Suprapubic skin (tissue), 4 donors: ENCODE results near the gene EPB41. TPM values are rescaled to one million over a fixed set of nuclear protein-coding genes. Genes with fewer than 3 reads are reported as not detected.
"Not testable (repeated sequence)": the region's sequence is repeated elsewhere in the genome, so short reads cannot be mapped to it uniquely, and the experiment has no call there.

Experiments used
- DNase-seq, 2 donors: peaks; one replicate each; pipeline ENCODE4 v3.0.0-alpha.2; 2019; ENCODE audit warnings: low spot score in 2 of 2
- H3K27ac ChIP-seq: fragments of 200-600 bp; sonication (generic); one replicate; pipeline ENCODE4 v1.5.1; 2019
- H3K27me3 ChIP-seq: fragments of 200-600 bp; sonication (generic); one replicate; pipeline ENCODE4 v1.5.1; 2019
- H3K36me3 ChIP-seq: fragments of 200-600 bp; sonication (generic); one replicate; pipeline ENCODE4 v1.5.1; 2019
- H3K4me1 ChIP-seq: fragments of 200-600 bp; sonication (generic); one replicate; pipeline ENCODE4 v1.5.1; 2019
- H3K4me3 ChIP-seq: fragments of 200-600 bp; sonication (generic); one replicate; pipeline ENCODE4 v1.5.1; 2019; ENCODE audit warnings: mild to moderate bottlenecking
- H3K9me3 ChIP-seq: fragments of 200-600 bp; sonication (generic); one replicate; pipeline ENCODE4 v1.5.1; 2019
- EP300 ChIP-seq: sonication (generic); formaldehyde crosslinking; IDR thresholded peaks from one replicate; pipeline ENCODE4 v1.6.1; 2017; ENCODE audit warnings: antibody characterized with exemption
- POLR2A ChIP-seq, 2 donors: fragments of 450-650 bp; IDR thresholded peaks; one replicate each; pipeline ENCODE4 v1.6.1; 2017; ENCODE audit warnings: antibody characterized with exemption in 2 of 2, mild to moderate bottlenecking in 2 of 2, moderate library complexity in 2 of 2
- POLR2AphosphoS5 ChIP-seq, 3 donors: sonication (generic); formaldehyde crosslinking; IDR thresholded peaks; one replicate each; pipeline ENCODE4 v1.6.1; 2017; ENCODE audit warnings: antibody characterized with exemption in 3 of 3
- WGBS: methylation state at CpG from one replicate; pipeline ENCODE4 v1.1.5; 2018; 5-methylcytosine and 5-hydroxymethylcytosine counted together
- total RNA-seq, 4 donors: library from RNA; depleted of rRNA; stranded (reverse); fragments of >200 nt; gene quantifications; one replicate each; pipeline ENCODE4 v1.1.0, GENCODE V29; 2016
- TF ChIP-seq, protein P1 (sequence below), 2 donors: fragments of 200-600 bp in 1 of 2; fragments of 450-650 bp in 1 of 2; sonication (generic) in 1 of 2; IDR thresholded peaks; one replicate each; pipeline ENCODE4 v1.5.1; 2016 to 2019; ENCODE audit warnings: antibody characterized with exemption in 2 of 2, mild to moderate bottlenecking in 1 of 2, moderate library complexity in 1 of 2

The EPB41 gene
- total RNA-seq, 4 donors from 2014 or later, result 45.7 to 79.5 (median 67.1) TPM

- TF ChIP-seq POLR2A (IDR thresholded peaks at IDR 0.05) (no peak), EP300 (no peak), POLR2AphosphoS5 (IDR thresholded peaks at IDR 0.05) (no peak)
- TF ChIP-seq, protein P1, sequence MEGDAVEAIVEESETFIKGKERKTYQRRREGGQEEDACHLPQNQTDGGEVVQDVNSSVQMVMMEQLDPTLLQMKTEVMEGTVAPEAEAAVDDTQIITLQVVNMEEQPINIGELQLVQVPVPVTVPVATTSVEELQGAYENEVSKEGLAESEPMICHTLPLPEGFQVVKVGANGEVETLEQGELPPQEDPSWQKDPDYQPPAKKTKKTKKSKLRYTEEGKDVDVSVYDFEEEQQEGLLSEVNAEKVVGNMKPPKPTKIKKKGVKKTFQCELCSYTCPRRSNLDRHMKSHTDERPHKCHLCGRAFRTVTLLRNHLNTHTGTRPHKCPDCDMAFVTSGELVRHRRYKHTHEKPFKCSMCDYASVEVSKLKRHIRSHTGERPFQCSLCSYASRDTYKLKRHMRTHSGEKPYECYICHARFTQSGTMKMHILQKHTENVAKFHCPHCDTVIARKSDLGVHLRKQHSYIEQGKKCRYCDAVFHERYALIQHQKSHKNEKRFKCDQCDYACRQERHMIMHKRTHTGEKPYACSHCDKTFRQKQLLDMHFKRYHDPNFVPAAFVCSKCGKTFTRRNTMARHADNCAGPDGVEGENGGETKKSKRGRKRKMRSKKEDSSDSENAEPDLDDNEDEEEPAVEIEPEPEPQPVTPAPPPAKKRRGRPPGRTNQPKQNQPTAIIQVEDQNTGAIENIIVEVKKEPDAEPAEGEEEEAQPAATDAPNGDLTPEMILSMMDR (IDR thresholded peaks at IDR 0.05), result no peak
- Histone ChIP-seq H3K4me3 (no peak overlapping the region), H3K36me3 (no peaks in the 10 kb centered on the region), H3K9me3 (no peaks in the 10 kb centered on the region), H3K27ac (no peak overlapping the region), H3K4me1 (no peaks in the 10 kb centered on the region), H3K27me3 (no peaks in the 10 kb centered on the region)
- WGBS, result 91% methylated on average over 5 of the region's 5 CpGs
- DNase-seq, result no peak
Measured at GRCh38 chr1:28934676-28935075, 20.3 kb downstream of the EPB41 start.

GRCh38 chr1:28935293-28935692, 20.9 kb downstream of the EPB41 start:
- H3K36me3 ChIP-seq, result no peaks in the 10 kb centered on the region
- H3K4me3 ChIP-seq, result no peak overlapping the region
- H3K9me3 ChIP-seq, result no peaks in the 10 kb centered on the region
- WGBS, result 92% methylated on average over 5 of the region's 5 CpGs
- DNase-seq, result no peak
- TF ChIP-seq, protein P1 (IDR thresholded peaks at IDR 0.05), result no peak
- TF ChIP-seq POLR2AphosphoS5 (IDR thresholded peaks at IDR 0.05) (no peak), EP300 (no peak), POLR2A (IDR thresholded peaks at IDR 0.05) (no peak)
- H3K4me1 ChIP-seq, result no peaks in the 10 kb centered on the region
- no peak overlapping the region for H3K27ac ChIP-seq
- no peaks in the 10 kb centered on the region for H3K27me3 ChIP-seq

DNA sequence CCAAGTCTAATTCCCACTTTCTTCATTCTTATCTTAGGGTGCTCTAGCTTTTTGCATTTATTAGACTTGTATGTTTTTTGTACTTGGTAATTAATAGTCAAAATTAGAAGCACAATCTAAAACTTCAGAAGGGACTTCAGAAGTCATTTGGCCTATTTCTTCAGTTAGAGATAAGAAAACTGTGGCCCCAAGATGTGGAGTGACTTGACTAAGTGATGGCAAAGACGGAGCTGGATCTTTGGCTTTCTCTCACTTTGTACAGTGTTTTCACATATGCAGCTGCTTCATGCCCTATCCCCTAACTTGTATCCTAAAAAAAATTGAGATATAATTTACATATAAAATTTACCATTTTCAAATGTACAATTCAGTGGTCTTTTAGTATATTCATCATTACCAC, 21.7 kb downstream of the EPB41 start:
- Histone ChIP-seq H3K4me1 (no peaks in the 10 kb centered on the region), H3K4me3 (no peak overlapping the region), H3K27me3 (no peaks in the 10 kb centered on the region), H3K9me3 (no peaks in the 10 kb centered on the region), H3K27ac (no peak overlapping the region), H3K36me3 (no peaks in the 10 kb centered on the region)
- no peak for DNase-seq
- no peak for TF ChIP-seq EP300
- TF ChIP-seq, protein P1 (IDR thresholded peaks at IDR 0.05), result no peak
- no peak for TF ChIP-seq POLR2AphosphoS5 (IDR thresholded peaks at IDR 0.05)
- no peak for TF ChIP-seq POLR2A (IDR thresholded peaks at IDR 0.05)
- WGBS, result 94% methylated on average over 1 of the region's 1 CpG

GRCh38 chr1:28936528-28936927, 22.2 kb downstream of the EPB41 start:
- TF ChIP-seq POLR2AphosphoS5 (IDR thresholded peaks at IDR 0.05), result no peak
- TF ChIP-seq, protein P1 (IDR thresholded peaks at IDR 0.05), result no peak
- TF ChIP-seq EP300, result no peak
- no peak for TF ChIP-seq POLR2A (IDR thresholded peaks at IDR 0.05)

DNA sequence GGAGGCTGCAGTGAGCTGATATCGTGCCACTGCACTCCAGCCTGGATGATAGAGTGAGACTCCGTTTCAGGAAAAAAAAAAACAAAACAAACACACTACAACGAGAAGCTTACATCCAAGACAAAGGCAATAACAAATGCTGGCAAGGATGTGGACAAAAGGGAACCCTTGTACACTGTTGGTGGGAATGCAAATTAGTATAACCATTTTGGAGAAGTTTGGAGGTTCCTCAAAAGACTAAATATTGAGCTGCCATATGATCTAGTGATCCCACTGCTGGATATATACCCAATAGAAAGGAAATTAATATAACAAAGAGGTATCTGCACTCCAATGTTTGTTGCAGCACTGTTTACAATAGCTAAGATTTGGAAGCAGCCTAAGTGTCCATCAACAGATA, 29.2 kb downstream of the EPB41 start:
- H3K27ac ChIP-seq, DNase-seq, H3K27me3 ChIP-seq, H3K36me3 ChIP-seq, H3K4me3 ChIP-seq, H3K9me3 ChIP-seq, H3K4me1 ChIP-seq: not testable (repeated sequence)
- 81% methylated on average over 3 of the region's 3 CpGs for WGBS

More at GRCh38 chr1:28936528-28936927, 22.2 kb downstream of the EPB41 start:
- Histone ChIP-seq H3K27me3 (no peaks in the 10 kb centered on the region), H3K4me1 (no peaks in the 10 kb centered on the region), H3K4me3 (no peak overlapping the region), H3K9me3 (no peaks in the 10 kb centered on the region), H3K27ac (no peak overlapping the region), H3K36me3 (no peaks in the 10 kb centered on the region)
- DNase-seq, result no peak

GRCh38 chr1:28950006-28950405, 35.6 kb downstream of the EPB41 start:
- Histone ChIP-seq H3K4me3 (no peak overlapping the region), H3K36me3 (no peaks in the 10 kb centered on the region), H3K9me3 (no peaks in the 10 kb centered on the region), H3K27me3 (no peaks in the 10 kb centered on the region), H3K4me1 (no peaks in the 10 kb centered on the region), H3K27ac (no peak overlapping the region)
- TF ChIP-seq, protein P1 (IDR thresholded peaks at IDR 0.05), result no peak
- no peak for TF ChIP-seq EP300
- no peak for DNase-seq
- WGBS, result 41% methylated on average over 1 of the region's 1 CpG
